HG02571 (cell line): ENCODE data around the gene FGFR2.

Experiments
- ATAC-seq: cut with Tn5 transposase; IDR thresholded peaks from one replicate; pipeline ENCODE4 v1.9.1; 2021; ENCODE audit warnings: mild to moderate bottlenecking, moderate library complexity; ENCODE audit not compliant: unreplicated experiment

FGFR2 gene

GRCh38 chr10:121459622-121460453 lies 138.4 kb downstream of the FGFR2 start:
- no peak for ATAC-seq

GRCh38 chr10:121459279-121459621 lies 139.0 kb downstream of the FGFR2 start:
- ATAC-seq = no peak

GRCh38 chr10:121457729-121458128 lies 140.5 kb downstream of the FGFR2 start:
- no peak for ATAC-seq

GRCh38 chr10:121455377-121455776 lies 142.9 kb downstream of the FGFR2 start:
- ATAC-seq = no peak

GRCh38 chr10:121454781-121455180 lies 143.5 kb downstream of the FGFR2 start:
- no peak for ATAC-seq

GRCh38 chr10:121453160-121453559 lies 145.1 kb downstream of the FGFR2 start:
- no peak for ATAC-seq

GRCh38 chr10:121452581-121452980 lies 145.7 kb downstream of the FGFR2 start:
- ATAC-seq = no peak

- ATAC-seq = no peak
These were observed 148.0 kb downstream of the FGFR2 start for GRCh38 chr10:121450247-121450646.

- no peak for ATAC-seq
These were observed 148.7 kb downstream of the FGFR2 start for GRCh38 chr10:121449482-121449924.

GRCh38 chr10:121448766-121449421 lies 149.3 kb downstream of the FGFR2 start:
- peak; percentile 93 for ATAC-seq

GRCh38 chr10:121444520-121445165 lies 153.6 kb downstream of the FGFR2 start:
- no peak for ATAC-seq

GRCh38 chr10:121442086-121442935 lies 155.9 kb downstream of the FGFR2 start:
- no peak for ATAC-seq

GRCh38 chr10:121440461-121440860 lies 157.8 kb downstream of the FGFR2 start:
- no peak for ATAC-seq

- ATAC-seq = no peak
These were observed 159.9 kb downstream of the FGFR2 start for GRCh38 chr10:121438333-121438732.

GRCh38 chr10:121437596-121437995 lies 160.6 kb downstream of the FGFR2 start:
- no peak for ATAC-seq

- no peak for ATAC-seq
These were observed 161.5 kb downstream of the FGFR2 start for GRCh38 chr10:121436630-121437341.

- ATAC-seq = no peak
These were observed 162.0 kb downstream of the FGFR2 start for GRCh38 chr10:121436281-121436629.

GRCh38 chr10:121435099-121435875 lies 163.0 kb downstream of the FGFR2 start:
- no peak for ATAC-seq

- no peak for ATAC-seq
These were observed 164.3 kb downstream of the FGFR2 start for GRCh38 chr10:121433965-121434364.

GRCh38 chr10:121428867-121429266 lies 169.4 kb downstream of the FGFR2 start:
- no peak for ATAC-seq
